Fibroblast of lung (primary cell): ENCODE results near the gene MFN1.

Experiments used
- CTCF ChIP-seq, 2 donors: IDR thresholded peaks in 1 of 2; conservative IDR thresholded peaks in 1 of 2; 1 replicate in 1 of 2; 2 replicates in 1 of 2; pipeline ENCODE4 v1.5.1; 2011 to 2012; ENCODE audit warnings: low read length in 2 of 2, control low read depth in 1 of 2, inconsistent platforms in 1 of 2, low read depth in 1 of 2, mild to moderate bottlenecking in 1 of 2
- EZH2 ChIP-seq: IDR thresholded peaks from 2 replicates; pipeline ENCODE4 v1.5.1; 2012; ENCODE audit warnings: low read length, control low read depth, mild to moderate bottlenecking; ENCODE audit errors: missing control alignments

GRCh38 chr3:179333084-179333483 is 14.4 kb upstream of the MFN1 start:
- TF ChIP-seq CTCF (conservative IDR thresholded peaks at IDR 0.05 in 1 of 2, IDR thresholded peaks at IDR 0.05 in 1 of 2; ENCODE audit: low read depth in 1 of 2, low read length in 2 of 2) (no peak), EZH2 (no peak)
